ENCODE results near the gene NFIA.

DNA sequence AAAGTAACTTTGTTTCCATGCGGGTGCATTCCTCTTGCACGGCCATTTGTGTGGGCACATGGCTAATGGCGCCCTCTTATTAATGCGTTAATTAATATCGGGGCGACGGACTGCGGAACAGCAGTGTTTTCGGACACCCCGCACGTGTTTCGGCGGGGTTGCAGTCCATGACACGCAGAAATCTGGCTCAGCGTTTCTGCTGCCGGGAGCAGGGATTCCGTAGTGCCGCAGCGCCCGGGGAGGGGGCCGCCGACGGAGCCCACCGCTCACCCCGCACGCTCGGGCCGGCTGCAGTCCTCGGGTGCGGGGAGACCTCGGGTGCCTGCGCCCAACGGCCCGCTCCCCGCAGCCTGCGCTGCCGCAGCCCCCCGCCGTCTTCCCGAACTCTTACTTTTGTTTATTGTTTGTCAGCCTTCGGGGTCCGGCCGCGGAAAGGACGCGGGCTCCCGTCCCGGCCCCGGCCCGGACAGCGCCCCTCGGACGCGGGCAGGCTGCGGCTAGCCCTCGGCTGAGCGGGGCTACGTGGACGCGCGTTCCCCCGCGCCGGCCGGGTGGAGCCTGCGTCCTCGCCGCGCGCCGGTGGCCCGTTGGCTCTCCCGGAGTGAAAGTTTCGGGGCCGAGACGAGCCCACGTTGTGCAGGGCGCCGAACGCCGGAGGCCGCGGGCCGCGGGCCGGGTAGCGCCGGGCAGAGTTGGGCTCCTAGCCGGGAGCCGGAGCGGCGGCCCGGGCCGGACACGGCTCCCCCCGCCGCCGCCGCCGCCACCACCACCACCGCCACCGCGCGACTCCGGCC lies 849 bp downstream of the NFIA start:
- TF ChIP-seq CTCF (IDR thresholded peaks at IDR 0.05): no peak
- TF ChIP-seq POLR2A (IDR thresholded peaks at IDR 0.05): no peak
